ENCODE measurements around the gene GBP3.

DNA sequence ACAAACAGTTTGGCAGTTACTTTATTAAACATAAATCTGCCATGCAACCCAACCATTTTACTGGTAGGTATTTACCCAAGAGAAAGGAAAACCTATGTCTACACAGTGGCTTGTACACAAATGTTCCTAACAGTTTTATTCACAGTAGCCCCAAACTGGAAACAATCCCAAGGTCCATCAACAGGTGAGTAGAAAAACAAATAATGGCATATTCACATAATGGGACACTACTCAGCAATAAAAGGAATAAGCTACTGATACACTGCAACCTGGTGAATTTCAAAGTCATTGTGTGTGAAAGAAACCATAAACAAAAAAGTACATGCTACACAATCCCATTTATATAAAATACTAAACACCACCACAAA, 42.9 kb downstream of the GBP3 start:
- TF ChIP-seq, protein P1, sequence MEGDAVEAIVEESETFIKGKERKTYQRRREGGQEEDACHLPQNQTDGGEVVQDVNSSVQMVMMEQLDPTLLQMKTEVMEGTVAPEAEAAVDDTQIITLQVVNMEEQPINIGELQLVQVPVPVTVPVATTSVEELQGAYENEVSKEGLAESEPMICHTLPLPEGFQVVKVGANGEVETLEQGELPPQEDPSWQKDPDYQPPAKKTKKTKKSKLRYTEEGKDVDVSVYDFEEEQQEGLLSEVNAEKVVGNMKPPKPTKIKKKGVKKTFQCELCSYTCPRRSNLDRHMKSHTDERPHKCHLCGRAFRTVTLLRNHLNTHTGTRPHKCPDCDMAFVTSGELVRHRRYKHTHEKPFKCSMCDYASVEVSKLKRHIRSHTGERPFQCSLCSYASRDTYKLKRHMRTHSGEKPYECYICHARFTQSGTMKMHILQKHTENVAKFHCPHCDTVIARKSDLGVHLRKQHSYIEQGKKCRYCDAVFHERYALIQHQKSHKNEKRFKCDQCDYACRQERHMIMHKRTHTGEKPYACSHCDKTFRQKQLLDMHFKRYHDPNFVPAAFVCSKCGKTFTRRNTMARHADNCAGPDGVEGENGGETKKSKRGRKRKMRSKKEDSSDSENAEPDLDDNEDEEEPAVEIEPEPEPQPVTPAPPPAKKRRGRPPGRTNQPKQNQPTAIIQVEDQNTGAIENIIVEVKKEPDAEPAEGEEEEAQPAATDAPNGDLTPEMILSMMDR (IDR thresholded peaks at IDR 0.05): no peak
- no peak for TF ChIP-seq POLR2A (IDR thresholded peaks at IDR 0.05)

Measured in testis (tissue), 2 donors.